GM18870 (cell line): ENCODE data around the gene ABHD12B.
"Not testable (repeated sequence)": the region's sequence is repeated elsewhere in the genome, so short reads cannot be mapped to it uniquely, and the experiment has no call there.

Experiments used
- ATAC-seq: cut with Tn5 transposase; IDR thresholded peaks from one replicate; pipeline ENCODE4 v1.9.1; 2021; ENCODE audit warnings: moderate library complexity; ENCODE audit not compliant: unreplicated experiment

The ABHD12B gene

DNA sequence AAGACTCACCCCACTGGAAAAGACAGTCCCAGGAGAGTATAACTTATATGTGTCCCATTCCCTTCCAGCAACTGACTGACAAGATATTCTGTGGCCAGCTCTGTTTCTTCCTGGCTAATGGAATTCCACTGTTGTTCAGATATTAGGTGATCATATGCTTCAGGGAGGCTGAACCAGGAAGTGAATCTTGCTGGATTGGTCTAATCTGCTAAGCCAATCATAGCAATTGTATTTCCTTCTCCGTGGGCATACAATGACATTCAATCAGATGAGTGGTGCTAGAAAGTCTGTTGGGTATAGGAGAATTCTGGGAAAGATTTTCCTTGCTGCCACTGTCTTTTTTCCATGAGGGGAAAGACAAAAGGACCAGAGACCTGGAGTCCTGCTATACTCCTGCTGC, 60.3 kb downstream of the ABHD12B start:
- no peak for ATAC-seq

DNA sequence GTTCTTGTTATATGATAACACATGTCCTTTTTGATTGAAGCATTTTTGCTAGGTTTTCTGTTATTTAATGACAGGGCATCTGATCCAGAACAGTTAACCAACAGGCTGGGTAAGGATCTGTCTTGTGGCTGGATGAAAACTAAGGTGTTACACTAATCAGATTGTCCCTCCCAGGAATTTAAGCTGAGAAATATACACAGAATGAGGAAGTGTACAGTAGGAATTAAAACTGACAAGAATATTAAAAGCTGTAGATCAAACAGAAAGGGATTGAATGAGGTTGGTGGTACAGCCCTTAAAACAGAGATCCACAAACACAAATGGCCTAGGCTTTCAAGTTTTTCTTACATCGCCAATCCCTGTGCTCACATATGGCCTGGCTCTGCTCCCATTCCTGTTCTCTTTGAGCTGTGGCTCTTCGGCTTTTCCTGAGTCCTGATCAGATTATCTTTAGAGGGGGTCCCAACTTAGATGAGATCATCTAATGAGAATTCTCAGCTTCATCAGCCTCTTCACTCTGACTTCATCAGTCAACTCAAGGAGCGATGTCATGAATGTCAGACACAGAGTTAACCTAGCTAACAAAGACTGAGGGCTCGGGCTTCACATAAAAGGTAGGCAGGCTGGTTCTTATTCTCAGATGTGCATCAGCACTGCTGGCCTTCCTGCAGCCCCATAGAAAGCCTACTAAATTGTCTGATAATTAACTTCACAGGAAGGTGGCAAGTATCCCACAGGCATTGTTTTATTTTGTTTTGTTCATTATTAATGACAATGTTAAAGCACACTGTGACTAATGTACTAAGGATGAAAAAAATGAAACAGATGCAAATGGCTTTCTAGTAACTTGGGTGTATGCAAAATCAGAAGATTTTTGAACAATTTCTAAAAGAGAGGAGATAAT, 61.0 kb downstream of the ABHD12B start:
- ATAC-seq, result no peak

DNA sequence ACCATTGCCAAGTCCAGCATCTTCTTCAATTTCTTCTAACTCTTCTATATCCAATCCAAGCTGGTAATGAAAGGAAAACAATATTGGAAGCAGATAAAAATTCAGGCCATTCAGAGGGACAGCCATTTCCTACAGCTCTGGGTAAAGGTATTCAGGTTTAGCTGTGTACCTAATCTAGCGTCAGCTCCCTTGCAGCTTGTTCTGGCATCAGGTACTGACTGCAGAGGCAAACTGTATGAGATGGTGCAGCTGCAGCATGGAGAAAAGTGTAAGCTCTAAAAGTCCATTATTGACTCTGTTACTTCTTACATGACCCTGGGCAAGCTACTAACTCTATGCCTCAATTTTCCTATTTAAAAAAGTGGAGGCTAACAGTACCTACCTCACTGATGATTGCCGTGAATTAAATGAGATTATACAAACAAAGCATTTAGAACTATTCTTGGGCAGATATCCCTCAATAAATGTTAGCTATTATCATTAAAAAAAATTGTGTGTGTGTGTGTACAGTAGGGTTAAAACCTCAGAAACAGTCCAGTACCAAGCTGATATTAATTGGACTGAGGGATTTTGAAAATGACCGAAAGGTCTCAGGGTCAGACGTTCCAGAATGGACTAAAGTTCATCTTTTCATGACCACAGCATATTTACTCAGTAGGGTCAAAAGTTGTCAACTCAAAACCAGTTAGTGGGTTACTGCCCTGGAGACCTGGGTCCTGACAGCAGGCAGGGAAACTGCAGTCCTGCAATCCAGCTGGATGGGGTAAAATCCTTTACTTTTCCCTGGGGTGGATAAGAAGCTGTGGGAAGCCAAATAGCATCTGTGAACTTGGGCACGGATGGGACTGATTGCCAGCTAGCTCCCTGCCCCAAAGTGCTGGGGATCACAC, 63.5 kb downstream of the ABHD12B start:
- ATAC-seq, result no peak

DNA sequence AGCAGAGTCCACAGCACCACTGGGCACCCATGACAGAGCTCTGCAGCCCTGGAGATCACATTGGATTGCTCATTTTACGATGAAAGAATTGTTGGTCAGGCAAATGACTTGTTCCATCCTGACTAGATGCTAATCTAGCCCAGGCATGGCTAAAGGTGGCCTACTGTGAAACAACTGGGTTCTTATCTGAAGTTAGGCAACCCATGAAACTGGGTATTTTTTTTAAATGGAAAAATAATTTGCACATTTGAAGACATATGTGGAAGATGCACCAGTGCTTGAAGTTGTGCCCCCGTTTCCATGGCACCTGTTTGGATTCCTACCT, 64.1 kb downstream of the ABHD12B start:
- no peak for ATAC-seq

DNA sequence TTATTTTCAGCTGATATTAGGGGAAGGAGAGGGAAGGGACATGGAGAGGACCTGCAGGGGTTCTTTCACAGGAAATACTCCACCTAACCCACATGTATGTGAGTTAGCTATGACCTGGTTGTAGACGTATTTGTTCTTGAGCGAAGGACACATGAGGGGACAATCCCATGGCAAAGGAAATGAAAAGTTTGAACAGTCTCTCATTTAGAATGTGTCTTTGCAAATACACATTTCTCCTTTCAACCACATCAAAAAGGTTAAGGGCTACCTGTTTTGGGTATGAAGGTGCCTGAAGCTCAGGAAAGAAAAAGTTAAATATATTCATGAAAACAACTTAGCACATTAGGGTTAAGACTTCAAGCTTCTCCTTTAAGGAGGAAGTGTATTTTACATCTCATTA, 65.0 kb downstream of the ABHD12B start:
- no peak for ATAC-seq

DNA sequence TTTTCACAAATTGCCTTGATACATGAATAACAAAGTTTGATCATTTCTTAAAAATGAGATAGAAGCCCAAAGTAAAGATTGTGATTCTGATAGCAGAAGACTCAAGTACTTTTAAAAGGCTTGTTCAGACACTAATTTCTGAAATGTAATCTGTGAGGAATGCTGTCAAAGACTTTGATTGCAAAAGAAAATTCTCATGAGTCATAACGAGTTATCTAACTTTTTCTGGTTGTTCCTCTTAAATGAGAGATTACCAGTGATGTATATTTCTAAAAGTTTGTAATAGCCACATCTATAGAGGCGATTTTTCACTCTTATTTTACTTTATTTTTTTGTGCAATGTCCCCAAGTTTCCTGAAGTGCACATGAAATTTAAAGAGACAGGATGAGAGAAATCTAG, 65.5 kb downstream of the ABHD12B start:
- ATAC-seq, result no peak

DNA sequence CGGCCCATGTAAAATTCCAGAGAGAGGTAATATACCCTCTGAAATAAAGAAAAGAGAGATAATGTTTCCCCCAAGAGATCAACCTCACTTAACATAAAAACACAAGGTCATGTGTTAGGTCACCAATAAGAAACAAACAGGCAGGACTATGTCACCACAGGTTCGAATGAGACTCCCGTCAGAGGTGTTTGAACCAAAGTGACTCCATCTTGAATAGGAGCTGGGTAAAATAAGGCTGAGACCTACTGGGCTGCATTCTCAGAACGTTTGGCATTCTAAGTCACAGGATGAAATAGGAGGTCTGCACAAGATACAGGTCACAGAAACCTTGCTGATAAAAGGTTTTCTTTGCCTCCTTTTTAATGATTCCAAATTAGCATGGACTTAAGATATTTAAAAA, 65.9 kb downstream of the ABHD12B start:
- no peak for ATAC-seq

DNA sequence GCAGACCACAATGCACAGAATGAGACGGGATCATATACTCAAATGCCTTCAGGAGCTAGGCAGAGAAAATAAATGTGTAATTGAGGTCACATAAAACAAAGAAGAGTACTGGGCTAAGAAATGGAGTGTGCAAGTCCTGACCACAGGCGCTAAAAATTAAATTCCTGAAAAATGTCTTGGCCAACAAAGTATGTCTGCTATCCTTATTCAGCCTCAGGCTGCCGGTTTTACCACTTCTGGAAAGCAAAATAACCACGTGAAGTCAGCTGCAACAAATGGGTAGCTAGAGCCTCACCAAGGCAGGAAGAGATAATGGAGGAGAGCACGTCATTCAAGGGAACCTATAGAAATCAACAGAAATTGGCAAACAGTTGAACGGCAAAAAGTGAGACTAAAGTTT, 69.3 kb downstream of the ABHD12B start:
- ATAC-seq, result no peak

DNA sequence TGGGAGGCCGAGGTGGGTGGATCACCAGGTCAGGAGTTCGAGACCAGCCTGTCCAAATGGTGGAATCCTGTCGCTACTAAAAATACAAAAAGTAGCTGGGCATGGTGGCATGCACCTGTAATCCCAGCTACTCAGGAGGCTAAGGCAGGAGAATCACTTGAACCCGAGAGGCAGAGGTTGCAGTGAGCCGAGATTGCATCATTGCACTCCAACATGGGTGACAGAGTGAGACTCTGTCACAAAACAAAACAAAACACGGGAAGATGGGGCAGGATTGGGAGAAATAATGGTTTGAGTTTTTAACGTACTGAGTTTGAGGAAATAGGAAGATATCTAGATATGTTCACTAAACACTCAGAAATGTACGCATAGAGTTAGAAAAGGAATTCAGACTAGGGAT, 69.8 kb downstream of the ABHD12B start:
- ATAC-seq, result not testable (repeated sequence)

DNA sequence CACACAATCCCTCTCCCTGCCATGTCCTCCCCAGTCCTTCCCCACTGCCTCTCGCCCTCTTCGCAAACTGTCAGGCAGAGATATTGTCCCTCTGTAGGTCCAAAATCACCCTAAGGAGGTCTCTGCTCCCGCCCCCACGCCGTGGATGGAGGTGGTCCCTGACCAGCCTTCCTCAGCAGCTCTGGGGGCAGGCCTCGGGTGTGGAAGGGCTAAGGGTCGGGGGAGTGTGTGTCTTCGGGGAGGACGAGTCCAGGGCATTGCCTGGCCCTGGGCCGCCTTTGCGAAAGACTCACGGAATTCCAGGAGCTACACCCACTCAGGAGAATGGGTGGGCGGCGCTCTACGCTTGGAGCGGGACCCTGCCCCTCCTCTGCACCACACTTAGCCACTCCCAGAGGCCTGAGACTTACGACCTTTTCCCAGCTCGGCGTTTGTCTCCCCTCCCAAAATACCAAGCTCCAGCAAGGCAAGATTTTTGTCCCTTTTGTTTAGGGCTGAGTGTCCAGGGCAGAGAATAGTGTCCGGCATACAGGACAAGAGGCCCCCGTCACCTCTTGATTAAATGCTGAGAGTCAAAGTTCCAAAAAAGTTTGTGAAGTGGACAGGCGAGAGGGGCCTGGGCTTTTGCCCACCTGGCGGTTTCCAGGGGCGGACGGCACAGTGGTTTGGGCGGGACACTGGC, 71.5 kb downstream of the ABHD12B start:
- ATAC-seq, result no peak

DNA sequence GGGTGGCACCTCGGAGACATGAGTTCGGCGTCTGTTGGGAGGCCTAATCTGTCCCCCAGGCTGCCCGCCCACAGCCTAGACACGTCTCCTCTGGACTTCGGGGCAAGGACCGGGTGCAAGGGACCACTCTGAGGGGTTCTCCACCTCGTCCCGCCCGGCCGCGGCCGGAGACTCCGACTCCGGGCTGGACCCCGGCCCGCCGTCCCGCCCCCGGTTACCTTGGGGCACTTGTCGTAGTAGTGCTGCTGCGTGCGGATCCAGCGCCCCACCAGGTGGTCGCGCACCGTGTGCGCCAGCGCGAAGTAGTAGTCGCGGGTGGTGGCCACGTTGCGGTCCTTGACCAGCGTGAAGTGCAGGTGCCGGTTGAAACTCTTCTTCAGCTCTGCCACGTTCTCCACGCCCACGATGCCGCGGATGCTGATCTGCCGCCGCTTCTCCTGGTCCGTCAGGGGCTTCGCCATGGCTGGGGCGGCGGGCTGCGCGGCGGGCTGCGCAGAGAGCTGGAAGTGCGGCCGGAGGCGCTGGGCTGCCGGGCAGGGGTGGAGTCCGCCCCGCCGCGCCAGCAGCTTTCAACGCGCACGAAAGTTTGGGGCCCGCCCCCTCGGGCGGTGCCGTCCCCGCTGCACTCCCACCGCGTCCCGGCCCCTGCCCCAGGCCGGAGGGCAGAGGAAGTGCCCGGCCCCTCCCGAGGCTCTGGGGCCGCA, 72.2 kb downstream of the ABHD12B start, which contains the start of gene PYGL:
Gene PYGL, minus strand, starts transcription at position 541 of the 704 bp plus-strand sequence. Its CDS starts 80 bp downstream, at position 461.
- ATAC-seq, result no peak

DNA sequence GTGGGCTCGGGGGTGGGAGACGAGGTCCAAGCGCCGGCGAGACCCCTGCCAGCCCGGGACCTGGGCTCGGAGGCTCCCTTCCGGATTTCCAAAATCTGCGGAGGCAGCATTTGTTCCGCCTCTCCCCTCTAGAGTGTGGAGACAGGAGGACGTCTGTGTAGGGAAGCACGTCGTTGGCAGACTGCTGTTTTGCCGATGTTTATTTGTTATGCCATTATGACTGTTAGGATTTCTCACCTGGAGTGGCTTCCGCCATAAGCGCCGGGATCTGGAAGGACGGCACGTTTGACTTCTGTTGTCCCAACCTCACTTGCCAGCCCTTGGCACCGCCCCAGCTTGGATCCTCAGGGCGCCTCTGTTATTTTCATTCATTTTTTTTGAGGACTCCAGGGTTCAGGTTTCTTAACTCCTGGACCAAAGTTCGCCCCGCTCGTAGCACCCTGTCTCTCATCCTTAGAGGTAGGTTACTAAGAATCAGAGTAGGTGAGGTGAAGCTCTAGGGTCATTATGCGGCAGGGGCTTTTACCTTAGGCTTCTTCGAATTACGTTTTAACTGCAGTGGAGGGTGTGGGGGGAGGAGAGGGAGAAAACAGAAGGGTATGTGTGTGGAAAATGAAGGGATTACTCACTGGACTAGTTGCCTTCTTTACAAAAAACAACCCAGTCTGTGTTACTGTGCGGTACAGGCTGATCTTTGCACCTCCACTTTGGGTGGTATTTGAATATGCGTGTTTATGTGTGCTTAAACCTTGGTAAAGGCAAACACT, 73.0 kb downstream of the ABHD12B start:
- ATAC-seq, result no peak

DNA sequence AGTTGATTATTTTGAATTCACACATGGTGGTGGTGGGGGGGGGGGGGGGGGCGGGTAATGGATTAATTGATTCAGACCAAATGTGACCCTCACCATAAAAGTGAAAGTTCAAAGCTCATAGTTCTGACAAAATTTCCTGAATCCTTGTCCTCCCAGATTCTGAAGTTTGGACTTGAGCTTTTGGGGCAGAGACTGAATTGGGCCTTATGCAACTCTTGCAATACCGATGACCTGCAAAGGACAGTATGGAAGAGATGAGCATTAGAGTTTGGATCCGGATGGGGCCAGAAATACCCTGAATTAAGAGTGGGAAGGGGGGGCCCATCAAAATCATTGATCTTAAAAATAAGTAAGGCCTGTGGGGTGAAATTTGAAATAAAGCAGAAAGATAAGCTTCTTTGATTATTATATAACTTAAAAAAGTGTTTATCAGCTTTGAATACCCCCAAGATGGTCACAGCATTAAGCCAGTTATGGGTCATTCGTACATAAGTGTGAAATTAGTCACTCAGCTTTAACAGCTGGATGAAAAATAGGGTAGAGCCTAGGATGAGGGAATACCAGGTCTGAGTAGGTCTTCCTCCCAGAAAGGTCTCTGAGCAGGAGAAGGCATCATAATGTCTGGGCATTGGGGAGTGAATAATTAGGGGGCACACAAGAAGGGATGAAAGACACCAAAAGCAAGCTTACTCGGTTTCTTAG, 74.5 kb downstream of the ABHD12B start:
- no peak for ATAC-seq

DNA sequence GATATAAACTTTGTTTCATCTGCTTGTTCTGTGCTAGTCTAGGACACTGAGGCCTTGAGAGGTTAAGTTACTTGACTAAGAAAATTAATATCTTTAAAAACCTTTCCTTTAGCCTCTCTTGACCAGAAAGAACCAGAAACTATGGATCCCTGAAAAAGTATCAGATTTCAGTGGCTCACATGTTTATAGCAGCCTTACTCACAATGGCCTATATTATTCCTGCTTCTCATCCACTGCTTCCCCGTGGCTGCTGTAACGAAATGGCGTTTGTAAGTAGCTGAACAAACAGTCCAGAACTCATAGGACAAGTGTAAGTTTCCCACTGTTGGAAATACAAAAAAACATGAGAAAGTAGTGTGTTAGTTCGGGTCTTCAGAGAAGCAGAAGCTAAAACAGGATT, 75.6 kb downstream of the ABHD12B start:
- ATAC-seq, result no peak

DNA sequence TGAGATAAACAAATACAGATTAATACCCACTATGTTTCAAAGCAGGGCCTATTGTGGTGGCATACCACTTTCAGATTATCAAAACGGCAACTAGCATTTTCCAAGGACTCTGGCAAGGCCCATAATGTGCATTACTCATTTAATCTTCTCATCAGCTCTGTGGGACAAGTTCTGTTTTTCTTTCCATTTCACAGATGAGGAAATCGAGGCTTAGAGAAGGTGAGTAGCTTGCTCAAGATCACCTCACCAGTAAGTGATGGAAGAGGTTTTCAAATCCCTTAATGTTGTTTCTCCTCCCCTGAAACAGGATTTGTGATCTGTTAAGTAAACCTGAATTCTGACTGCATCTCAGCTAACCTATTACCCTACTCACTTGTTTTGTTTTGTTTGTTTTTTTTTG, 76.4 kb downstream of the ABHD12B start:
- no peak for ATAC-seq

DNA sequence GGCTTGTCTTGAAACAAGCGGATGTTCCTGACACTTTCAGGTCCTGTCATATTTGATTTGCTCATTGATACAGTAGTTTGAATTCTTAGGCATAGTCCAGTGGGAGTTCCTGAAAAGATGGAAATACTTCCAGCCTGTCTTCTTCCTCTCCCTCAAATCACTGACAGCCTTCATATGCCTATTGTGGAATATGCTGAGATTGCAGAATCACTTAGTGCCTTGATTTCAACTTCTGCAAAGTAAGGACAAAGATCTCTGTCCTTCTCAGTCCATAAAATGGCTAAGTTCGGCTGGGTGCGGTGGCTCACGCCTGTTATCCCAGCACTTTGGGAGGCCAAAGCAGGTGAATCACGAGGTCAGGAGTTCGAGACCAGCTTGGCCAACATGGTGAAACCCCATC, 79.2 kb downstream of the ABHD12B start:
- ATAC-seq, result no peak

DNA sequence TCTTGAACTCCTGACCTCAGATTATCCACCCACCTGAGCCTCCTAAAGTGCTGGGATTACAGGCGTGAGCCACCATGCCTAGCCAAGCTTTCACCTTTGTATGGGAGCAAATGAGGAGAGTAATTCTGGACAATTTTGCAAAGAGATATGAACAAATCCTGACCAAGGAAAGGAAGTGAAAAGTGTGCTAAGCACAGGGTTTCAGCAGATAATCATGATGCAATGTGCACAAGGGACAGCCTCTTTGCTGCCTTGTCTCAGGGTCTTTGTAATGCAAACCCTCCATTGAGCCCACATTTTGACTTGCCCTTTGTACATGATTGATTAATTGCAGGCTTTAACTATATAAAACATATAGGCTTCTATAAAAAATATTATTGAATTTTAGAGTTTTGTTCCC, 81.6 kb downstream of the ABHD12B start:
- ATAC-seq, result no peak
